Measurements from ENCODE around the gene SULT1C3.

SULT1C3 gene

GRCh38 chr2:108297436-108298141 lies 57.8 kb downstream of the SULT1C3 start:
- in situ Hi-C loops (cut with MboI; ENCODE audit: low sequenced_read_pairs), result no loop called here

- in situ Hi-C loops (cut with MboI; ENCODE audit: low sequenced_read_pairs), result no loop called here
Measured at GRCh38 chr2:108301558-108301957, 61.8 kb downstream of the SULT1C3 start.

- in situ Hi-C loops (cut with MboI; ENCODE audit: low sequenced_read_pairs), result no loop called here
Measured at GRCh38 chr2:108304975-108305374, 65.2 kb downstream of the SULT1C3 start.

- in situ Hi-C loops (cut with MboI; ENCODE audit: low sequenced_read_pairs), result no loop called here
Measured at GRCh38 chr2:108305901-108306300, 66.1 kb downstream of the SULT1C3 start.

- in situ Hi-C loops (cut with MboI; ENCODE audit: low sequenced_read_pairs), result no loop called here
Measured at GRCh38 chr2:108309903-108310302, 70.1 kb downstream of the SULT1C3 start.

Measured in HL-60/S4 (cell line).